22Rv1 (cell line): Measurements from ENCODE around the gene VRK2.

Source experiments
- CTCF ChIP-seq: fragments of 450-650 bp; IDR thresholded peaks from 2 replicates; pipeline ENCODE4 v1.5.1; 2017; ENCODE audit warnings: mild to moderate bottlenecking
- ZFX ChIP-seq: fragments of 450-650 bp; IDR thresholded peaks from 2 replicates; pipeline ENCODE4 v1.6.1; 2017; ENCODE audit warnings: antibody characterized with exemption, borderline replicate concordance

GRCh38 chr2:58044145-58044544 lies 2.5 kb upstream of the VRK2 start:
- TF ChIP-seq CTCF (no peak), ZFX (no peak)
